GM18498 (cell line): ENCODE data around the gene LRRC46.

Experiments used
- ATAC-seq: cut with Tn5 transposase; IDR thresholded peaks from one replicate; pipeline ENCODE4 v1.9.1; 2021; ENCODE audit warnings: mild to moderate bottlenecking, moderate library complexity; ENCODE audit not compliant: unreplicated experiment

Gene LRRC46

GRCh38 chr17:47808830-47809480, 22.5 kb upstream of the LRRC46 start:
- no peak for ATAC-seq

- no peak for ATAC-seq
These were observed 21.2 kb upstream of the LRRC46 start for GRCh38 chr17:47810200-47810821.

- no peak for ATAC-seq
These were observed 20.4 kb upstream of the LRRC46 start for GRCh38 chr17:47810901-47811635.

GRCh38 chr17:47811709-47812108, 19.8 kb upstream of the LRRC46 start:
- no peak for ATAC-seq

- no peak for ATAC-seq
These were observed 19.1 kb upstream of the LRRC46 start for GRCh38 chr17:47812146-47812920.

- no peak for ATAC-seq
These were observed 18.4 kb upstream of the LRRC46 start for GRCh38 chr17:47813077-47813476.

GRCh38 chr17:47813512-47814031, 17.9 kb upstream of the LRRC46 start:
- no peak for ATAC-seq

GRCh38 chr17:47815106-47815918, 16.2 kb upstream of the LRRC46 start:
- ATAC-seq, result no peak

- ATAC-seq, result no peak
These were observed 15.2 kb upstream of the LRRC46 start for GRCh38 chr17:47816111-47816735.

GRCh38 chr17:47816947-47817346, 14.5 kb upstream of the LRRC46 start:
- ATAC-seq, result no peak

- no peak for ATAC-seq
These were observed 13.3 kb upstream of the LRRC46 start for GRCh38 chr17:47818002-47818695.

- ATAC-seq, result no peak
These were observed 12.0 kb upstream of the LRRC46 start for GRCh38 chr17:47819475-47819874.

- ATAC-seq, result no peak
These were observed 11.3 kb upstream of the LRRC46 start for GRCh38 chr17:47820033-47820789.

GRCh38 chr17:47821031-47821423, 10.4 kb upstream of the LRRC46 start:
- ATAC-seq, result no peak

- peak; percentile 87 for ATAC-seq
These were observed 9.8 kb upstream of the LRRC46 start, which contains the start of gene OSBPL7 for GRCh38 chr17:47821424-47822391. OSBPL7 (minus strand) TSS chr17:47821794; CDS start chr17:47820278, 1,516 bp downstream.

- ATAC-seq, result no peak
These were observed 8.7 kb upstream of the LRRC46 start for GRCh38 chr17:47822785-47823184.

GRCh38 chr17:47823519-47823918, 8.0 kb upstream of the LRRC46 start:
- no peak for ATAC-seq
